DMS79 treated with DMSO at 0.1 percent for 48 hours (cell line): ENCODE measurements around the gene REXO5.

Experiments used
- DNase-seq: peaks from one replicate; lab custom pipeline; 2025; lab: John Stamatoyannopoulos, UW

REXO5 gene

DNA sequence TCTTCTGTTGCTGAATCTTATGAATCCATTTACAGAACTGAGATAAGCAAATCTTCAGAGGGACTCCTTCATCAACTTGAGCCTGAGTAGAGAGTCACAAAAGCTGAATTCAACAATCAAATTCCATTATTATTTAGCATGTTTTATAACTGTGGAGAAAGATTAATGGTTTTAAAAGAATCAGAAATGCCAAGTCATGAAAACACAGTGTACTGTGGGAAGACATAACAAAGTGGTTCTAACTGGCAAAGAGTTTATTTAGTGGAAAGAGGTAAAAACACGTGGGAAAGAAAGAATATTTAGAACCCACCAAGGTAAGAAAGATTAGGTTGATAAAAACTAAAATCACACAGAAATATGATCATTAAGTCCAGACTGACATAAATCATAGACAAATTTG lies 5.0 kb upstream of the REXO5 start:
- DNase-seq, result no peak

DNA sequence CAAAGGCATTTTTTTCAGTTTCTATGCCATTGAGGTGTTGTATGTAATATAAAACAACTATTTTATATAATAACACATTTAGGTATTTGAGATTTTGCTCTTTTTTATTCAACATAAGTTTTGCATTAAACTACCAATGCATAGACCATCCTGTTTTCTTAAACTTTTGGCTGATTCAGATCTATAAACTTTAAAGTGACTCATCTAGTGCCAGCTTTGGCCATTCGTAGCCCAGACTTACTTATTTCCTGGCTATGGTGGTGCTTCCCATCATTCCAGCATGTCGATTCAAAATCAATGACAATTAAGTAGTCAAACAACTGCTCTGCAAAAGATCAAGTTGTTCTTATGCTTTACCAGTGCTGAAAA lies 3.2 kb upstream of the REXO5 start:
- no peak for DNase-seq

DNA sequence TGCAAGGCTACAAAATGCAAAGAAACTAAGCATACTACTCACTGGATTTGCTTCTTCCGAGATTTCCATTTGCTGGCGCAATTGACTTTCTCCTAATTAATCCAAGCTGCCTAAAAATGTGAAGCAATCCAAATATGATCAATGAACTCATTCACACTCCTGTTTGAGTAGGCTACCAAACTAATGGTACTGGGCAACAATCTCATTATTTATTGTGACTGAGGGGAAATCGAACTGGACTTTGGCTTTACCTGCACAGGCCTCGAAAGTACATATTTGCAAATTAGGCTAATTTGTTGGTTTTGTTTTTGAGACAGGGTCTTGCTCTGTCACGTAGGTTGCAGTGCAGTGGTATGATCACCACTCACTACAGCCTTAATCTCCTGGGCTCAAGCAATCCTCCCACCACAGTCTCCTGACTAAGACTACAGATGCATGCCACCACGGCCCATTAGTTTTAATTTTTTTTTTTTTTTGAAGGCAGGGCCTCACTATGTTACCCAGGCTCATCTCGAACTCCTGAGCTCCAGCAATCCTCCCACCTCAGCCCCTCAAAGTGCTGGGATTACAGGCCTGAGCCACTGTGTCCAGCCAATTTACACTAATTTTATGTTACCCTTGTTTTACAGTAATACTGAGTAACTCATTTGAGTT lies 2.6 kb upstream of the REXO5 start:
- no peak for DNase-seq

DNA sequence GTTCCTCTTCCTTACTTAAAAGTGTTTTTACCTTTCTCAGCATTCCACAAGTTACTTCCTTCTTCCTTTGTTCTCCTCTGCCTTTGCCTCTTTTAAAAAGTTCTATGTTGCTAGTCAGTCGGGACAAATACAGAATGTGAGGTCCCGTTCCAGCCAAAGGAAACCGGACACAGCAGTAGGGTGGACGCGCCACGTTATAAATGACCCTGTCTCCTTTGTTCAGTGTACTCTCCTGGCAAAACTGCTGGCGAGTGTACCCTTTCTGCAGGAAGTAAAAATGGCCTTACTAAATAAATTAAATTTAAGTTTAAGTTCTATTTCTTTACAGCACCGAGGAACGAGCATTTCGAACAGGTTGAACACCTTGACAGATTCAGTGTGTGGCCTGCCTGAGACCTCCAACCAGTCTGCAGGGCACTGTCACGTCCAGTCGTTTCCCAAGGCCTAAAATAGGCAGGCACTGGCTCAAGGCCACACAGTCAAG lies 601 bp upstream of the REXO5 start:
- peak; percentile 58 for DNase-seq

DNA sequence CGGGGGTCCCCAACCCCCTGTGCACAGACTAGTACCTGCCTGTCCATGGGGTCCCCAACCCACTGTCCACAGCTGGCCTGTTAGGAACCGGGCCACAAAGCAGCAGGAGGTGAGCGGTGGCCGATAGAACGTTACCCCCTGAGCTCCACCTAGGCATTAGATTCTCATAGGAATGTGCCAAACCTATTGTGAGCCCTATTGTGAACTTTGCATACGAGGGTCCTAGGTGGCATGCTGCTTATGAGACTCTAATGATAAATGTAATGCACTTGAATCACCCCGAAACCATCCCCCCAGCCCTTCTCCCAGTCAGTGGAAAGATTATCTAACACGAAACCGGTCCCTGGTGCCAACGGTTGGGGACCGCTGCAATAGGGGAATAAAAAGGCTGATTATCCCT lies 1.5 kb downstream of the REXO5 start:
- no peak for DNase-seq

DNA sequence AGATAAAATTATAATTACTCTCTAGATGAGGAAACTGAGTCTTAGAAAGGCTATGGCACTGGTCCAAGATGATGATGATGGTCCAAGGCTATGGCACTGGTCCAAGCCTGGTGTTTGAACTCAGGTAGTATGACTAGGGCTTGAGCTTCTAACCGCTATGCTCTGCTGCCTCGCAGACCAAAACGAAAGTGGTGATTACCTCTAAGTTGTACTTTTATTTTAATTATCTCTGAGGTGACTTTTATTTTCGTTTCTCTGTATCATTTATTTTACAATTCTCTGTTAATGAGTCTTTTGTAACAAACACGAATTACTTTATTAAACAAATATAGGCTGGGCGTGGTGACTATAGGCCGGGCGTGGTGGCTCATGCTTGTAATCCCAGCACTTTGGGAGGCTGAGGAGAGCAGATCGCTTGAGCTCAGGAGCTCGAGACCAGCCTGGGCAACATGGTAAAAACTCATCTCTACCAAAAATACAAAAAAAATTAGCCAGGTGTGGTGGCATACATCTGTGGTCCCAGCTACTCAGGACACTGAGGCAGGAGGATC lies 5.6 kb downstream of the REXO5 start:
- no peak for DNase-seq

DNA sequence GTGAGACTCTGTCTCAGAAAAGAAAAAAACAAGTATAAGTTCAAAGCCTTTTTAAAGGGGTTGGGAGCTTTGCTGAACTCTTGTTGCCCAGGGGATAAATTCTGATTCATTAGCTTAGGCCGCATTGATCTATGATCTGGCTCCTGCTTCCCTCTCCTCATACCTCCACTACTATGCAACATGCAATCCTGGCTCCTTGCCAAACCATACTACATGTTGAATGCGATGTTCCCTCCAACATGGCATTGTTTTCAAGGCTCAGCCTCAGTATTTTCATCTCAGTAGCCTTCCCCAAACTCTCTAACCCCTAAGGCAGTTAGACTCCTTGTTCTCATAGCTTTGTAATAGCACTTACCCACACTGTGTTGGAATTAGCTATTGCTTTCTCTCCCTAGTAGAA lies 6.2 kb downstream of the REXO5 start:
- no peak for DNase-seq

DNA sequence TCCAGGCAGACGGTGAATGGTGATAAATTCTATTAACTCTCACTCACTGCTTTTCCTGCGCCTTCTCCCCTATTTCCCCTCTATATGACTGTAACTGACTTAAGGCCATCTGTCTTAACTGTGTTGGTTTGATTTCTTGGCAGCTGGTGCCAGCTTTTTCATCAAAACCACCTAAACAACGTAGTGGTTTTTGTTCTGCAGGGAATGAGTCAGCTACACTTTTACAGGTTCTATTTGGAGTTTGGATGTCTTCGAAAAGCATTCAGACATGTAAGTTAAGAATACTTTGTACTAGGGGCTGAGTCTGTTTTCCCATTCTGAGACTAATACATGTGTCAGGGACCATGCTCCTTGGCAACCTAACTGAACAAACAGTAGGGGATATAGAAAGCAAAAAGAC lies 8.5 kb downstream of the REXO5 start:
- DNase-seq, result no peak

DNA sequence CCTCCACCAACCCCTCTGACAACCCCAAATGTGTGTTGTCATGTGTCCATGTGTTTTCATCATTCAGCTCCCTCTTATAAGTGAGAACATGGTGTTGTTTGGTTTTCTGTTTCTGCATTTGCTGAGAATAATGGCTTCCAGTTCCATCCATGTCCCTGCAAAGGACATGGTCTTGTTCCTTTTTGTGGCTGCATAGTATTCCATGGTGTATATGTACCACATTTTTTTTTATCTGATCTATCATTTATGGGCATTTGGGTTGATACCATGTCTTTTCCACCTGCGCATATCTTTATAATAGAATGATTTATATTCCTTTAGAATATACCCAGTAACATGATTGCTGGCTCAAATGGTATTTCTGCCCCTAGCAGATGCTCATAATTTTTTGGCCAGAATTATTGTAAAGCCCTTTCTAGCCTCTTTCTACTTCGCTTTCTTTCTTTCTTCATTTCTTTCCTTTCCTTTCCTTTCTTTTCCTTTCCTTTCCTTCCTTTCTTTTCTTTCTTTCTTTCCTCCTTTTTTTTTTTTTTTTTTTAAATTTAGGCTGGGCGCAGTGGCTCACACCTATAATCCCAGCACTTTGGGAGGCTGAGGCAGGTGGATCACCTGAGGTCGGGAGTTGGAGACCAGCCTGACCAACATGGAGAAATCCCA lies 12.7 kb downstream of the REXO5 start:
- DNase-seq, result no peak

DNA sequence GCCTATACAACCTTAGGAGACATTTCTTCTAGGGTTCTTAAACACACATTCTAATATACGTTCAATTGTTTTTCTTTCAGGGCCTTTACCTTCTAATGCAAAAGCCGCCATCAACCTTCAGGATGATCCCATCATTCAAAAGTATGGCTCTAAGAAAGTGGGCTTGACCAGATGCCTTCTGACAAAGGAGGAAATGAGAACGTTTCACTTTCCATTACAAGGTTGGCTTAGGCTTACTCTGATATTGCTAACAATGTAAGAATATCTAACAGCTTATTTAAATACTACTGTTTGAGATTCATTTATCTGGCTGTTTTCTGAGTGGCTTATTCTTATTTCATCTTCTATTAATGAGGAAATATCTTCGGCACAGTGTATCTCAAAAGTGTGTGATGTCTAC lies 15.4 kb downstream of the REXO5 start:
- DNase-seq, result no peak

DNA sequence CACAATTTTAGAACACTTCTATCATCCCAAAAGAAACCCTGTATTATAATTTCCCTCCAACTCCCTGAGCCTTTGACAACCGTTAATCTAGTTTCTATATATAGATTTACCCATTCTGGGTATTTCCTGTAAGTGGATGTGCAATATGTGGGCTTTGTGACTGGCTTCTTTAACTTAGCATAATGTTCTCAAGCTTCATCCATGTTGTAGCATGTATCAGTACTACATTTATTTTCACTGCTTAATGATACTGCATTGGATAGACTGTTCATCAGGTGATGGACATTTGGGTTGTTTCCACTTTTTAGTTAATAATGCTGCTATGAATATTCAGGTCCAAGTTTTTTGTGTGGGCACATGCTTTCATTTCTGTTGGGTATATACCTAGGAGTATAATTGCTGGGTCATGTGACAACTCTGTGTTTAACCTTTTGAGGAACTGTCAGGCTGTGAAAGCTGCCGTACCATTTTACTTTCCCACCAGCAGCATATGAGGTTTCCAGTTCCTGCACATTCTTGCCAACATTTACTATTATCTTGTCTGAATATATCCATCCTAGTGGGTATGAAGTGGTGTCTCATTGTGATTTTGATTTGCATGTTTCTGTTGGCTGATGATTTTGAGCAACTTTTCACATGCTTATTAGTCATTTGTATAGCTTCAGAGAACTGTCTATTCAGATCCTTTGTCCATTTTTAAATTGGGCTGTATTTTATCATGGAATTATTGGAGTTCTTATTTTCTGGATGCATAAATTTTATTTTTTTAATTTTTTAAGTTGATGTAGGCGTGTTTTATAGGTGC lies 16.4 kb downstream of the REXO5 start:
- DNase-seq, result no peak

DNA sequence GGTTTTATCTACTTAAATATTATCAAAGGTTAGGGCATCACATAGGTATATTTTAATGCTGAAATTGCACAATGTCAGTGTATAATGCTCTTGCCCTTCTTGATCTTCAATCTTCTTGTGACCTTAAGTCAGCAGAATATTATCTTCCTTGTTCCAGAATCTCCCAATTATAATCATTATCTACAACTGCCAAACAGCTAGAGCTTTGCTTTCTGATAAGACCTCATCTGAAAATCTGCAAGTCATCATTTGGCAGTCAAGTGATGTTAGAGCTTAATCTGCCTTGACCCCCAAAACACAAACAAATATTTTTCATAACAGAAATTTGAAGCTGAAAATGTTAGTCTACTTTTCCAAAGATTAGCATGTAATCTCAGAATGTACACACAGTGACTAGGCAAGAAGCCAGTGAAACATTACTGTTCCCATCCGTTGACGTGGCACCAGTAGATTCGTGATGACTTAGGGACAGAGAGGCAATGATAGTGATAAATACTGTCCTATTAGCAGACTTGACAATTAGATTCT lies 19.8 kb downstream of the REXO5 start:
- DNase-seq, result no peak

DNA sequence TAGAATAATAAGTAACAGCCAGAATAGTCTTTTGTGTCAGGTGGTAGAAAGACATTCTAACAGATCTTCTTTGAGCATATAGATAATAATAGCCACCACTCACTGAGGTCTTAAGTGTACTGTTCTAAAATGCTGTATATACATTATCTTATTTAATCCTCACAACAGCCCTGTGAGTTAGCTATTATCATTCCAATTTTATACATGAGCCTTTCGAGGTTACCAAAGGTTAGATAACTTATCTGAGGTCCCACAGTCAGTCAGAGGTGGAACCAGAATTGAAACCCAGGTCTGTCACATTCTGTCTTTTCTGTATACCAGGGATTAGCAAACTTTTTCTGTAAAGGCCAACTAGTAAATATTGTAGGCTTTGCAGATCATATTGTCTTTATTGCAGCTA lies 23.2 kb downstream of the REXO5 start:
- DNase-seq, result no peak

DNA sequence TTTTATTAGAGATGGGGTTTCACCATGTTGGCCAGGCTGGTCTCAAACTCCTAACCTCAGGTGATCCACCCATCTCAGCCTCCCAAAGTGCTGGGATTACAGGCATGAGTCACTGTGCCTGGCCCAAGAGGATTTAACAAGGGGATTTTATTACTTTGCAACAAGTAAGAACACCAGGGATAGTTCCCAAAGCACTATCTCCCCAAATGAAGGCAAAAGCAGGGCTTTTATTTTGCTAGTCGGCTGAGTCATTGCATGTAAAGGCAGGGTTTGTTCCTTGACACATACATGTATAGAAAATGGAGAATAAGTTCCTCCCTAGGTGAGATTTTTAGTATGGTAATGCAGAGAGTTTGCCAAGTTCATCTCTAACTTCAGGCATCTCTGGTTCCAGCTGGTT lies 24.0 kb downstream of the REXO5 start:
- DNase-seq, result no peak

DNA sequence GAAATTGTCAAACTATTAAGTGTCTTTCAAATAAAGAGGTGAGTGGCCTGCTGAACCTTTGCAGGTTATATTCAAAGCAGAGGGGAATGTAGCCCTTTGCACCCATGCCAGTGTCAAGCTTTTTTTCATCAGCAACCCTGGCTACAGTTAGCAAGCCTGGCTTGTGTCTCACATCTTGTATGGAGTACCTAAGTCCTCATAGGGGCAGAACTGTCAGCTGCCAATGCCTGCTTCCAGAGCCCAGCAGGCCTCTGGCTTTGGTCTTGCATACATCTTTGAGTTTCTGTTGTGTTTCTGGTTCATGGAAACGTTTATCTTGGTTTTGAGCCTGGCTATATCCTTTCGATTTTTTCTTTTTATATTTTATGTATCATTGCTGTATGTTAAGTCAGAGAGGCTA lies 26.8 kb downstream of the REXO5 start:
- no peak for DNase-seq

DNA sequence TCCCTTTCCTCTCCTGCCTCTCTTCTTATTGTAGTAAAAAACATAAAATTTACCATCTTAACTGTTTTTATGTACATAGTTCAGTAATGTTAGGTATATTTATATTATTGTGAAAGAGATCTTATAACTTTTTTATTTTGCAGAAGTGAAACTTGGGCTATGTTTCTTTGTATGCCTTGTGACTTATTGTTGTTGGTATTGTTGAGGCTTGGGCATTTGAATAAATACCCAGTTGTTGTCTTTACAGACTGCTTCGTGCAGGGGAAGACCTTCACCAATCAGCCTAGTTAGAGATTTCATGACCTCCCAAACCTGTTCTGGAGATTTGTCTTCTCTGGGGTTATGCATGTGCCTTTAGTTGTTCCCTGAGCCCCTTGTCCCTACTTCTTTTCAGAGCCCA lies 31.9 kb downstream of the REXO5 start:
- DNase-seq, result no peak

DNA sequence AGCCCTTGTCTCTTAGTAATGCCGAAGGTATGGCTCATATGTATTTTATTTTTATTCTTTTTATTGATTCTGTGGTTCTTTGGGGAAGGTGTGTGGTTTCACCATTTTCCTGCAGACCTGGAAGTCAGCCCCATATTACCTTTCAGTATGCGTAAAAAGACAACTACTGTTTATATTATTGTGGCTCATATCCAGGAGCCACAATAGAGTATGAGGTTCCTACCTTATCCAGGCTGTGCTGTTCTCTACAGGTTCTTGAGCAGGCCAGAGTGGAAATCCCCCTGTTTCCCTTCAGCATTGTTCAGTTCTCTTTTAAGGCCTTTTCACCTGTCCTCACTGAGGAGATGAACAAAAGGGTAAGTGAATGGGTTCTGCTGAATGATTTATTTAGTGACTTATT lies 33.2 kb downstream of the REXO5 start:
- no peak for DNase-seq

DNA sequence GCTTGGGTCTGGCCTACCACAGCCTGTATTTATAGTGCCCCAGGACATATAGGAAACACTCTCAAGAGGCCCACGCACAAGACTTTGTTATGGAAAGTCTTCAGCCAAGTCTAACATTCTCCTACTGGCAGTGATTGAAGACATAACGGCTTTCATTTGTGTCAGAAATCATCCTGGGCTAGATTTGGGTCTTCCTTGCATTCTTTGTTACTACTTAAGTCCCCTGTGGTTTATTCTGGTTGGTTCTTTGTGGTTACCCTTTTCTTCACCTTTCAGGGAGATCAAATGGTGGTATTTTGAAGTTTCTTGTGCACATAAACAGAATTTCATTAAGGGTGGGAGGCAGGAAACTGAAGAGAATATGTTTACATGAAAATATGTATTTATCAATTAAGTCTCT lies 37.7 kb downstream of the REXO5 start:
- no peak for DNase-seq

DNA sequence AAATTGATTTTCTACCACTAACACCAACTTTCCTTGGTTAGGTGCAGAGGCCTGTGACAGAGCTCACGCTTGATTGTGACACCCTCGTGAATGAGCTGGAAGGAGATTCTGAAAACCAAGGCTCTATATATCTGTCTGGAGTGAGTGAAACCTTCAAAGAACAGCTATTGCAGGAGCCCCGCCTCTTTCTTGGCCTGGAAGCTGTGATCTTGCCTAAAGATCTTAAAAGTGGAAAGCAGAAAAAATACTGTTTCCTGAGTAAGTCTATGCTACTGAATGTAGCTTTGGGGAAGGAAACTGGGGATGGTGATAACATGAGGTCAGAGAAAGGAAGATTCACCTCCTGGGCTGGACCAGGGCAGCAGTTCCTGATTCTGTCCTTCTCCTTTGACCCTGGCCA lies 38.3 kb downstream of the REXO5 start:
- no peak for DNase-seq

DNA sequence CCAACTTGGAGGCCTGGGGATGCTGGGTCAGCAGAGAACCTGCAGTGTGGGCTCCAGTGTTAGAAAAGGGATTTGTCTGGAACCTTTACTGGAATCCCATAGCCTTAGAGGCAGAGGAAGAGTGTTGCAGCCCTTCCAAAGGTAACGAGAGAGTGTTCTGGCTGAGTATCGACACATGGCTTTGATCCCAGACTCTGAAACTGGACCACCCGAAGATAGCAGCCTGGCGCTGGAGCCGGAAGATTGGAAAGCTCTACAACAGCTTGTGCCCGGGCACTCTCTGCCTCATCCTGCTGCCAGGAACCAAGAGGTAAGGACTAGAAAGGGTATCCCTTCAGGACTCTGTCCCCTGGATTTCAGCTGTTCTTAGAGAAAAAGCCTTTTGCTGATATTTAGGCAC lies 39.7 kb downstream of the REXO5 start:
- DNase-seq, result no peak

DNA sequence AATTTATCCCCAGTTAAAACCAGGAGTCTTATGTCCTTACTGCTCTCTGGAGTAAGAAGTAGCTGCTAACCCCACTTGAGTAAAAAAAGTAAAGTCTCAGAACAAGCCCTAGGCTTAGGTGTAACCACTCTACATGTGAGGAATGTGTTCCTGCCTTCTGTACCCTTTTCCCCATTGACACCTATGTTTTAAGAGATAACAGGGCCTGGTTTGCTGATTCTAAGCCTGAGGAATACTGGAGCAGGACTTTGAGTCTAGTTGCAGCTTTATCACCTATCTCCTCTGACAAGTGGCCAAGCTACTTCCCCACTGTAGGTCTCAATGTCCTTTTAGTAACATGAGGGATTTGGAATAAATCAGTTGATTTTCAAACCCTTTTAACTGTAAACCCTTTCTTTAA lies 40.2 kb downstream of the REXO5 start:
- no peak for DNase-seq

DNA sequence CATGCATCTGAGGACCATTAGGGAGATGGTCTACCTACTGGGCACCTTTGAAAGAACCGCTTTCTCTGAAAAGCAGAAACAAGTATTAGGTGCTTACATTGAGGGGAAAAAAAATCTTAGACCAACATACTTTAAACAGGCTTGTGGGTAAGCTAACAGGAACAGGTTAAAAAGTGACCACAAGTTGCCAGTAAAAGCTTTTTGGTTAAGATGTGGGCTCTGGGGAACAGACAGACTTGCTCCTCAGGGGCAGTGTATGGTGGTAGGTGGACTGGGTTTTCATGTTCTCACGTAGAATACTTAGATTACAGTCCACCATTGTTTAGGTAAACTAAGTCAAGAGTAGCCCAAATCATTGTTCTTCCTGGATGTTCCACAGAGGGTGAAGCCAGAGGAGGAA lies 41.2 kb downstream of the REXO5 start:
- DNase-seq, result no peak
